ENCODE measurements around the gene TAF1C. TPM values are rescaled to one million over a fixed set of nuclear protein-coding genes. Genes with fewer than 3 reads are reported as not detected.

The TAF1C gene
- total and polyA plus RNA-seq, 2 experiments from 2014 or later, result 37.2 to 57.4 TPM

DNA sequence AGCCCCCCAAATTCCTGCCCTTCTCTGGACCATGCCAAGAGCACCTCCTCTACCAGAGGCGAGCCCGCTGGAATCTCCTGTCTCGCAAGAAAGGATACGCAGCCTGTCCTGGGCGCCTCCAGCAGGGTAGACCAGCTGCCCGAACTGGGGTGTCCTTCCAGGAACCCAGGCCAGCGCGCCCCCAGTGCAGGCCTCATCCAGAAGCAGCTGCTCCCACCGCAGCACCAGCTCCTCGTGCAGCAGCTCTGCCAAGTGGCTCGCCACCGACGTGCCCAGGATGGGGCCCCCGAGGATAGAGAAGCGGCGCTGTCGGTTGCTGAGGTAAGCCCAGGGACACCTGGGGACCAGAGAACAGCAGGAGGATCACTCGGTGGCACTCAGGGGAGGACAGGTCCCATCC lies 4.8 kb downstream of the TAF1C start:
- no peak for DNase-seq (ENCODE audit: low spot score)
- Mint-ChIP-seq H3K27ac (no peak overlapping the region), H3K9me3 (no peaks in the 10 kb centered on the region), H3K4me3 (no peak overlapping the region), H3K36me3 (ENCODE audit: low read depth) (peaks cover 49% of the 10 kb centered on the region), H3K27me3 (ENCODE audit: insufficient read depth, low read depth, poor library complexity) (peaks cover 9% of the 10 kb centered on the region), H3K4me1 (peaks cover 7% of the 10 kb centered on the region; the same call in 2 of the 3 replicates)
- TF ChIP-seq POLR2AphosphoS5 (IDR thresholded peaks at IDR 0.05; ENCODE audit: low read depth) (no peak), NANOG (IDR thresholded peaks at IDR 0.05; ENCODE audit: borderline replicate concordance) (no peak), JUNB (IDR thresholded peaks at IDR 0.05; ENCODE audit: unreplicated experiment) (no peak), EZH2phosphoT487 (IDR thresholded peaks at IDR 0.05; ENCODE audit: unreplicated experiment) (no peak), EZH2 (IDR thresholded peaks at IDR 0.05; ENCODE audit: low read depth, unreplicated experiment) (no peak), ZNF331 (CRISPR knock-in tag; IDR thresholded peaks at IDR 0.05; ENCODE audit: low read depth) (no peak), STAT1 (IDR thresholded peaks at IDR 0.05; ENCODE audit: unreplicated experiment) (no peak)
- TF ChIP-seq, protein P1, sequence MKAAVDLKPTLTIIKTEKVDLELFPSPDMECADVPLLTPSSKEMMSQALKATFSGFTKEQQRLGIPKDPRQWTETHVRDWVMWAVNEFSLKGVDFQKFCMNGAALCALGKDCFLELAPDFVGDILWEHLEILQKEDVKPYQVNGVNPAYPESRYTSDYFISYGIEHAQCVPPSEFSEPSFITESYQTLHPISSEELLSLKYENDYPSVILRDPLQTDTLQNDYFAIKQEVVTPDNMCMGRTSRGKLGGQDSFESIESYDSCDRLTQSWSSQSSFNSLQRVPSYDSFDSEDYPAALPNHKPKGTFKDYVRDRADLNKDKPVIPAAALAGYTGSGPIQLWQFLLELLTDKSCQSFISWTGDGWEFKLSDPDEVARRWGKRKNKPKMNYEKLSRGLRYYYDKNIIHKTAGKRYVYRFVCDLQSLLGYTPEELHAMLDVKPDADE (IDR thresholded peaks at IDR 0.05), result no peak
- TF ChIP-seq, protein P2, sequence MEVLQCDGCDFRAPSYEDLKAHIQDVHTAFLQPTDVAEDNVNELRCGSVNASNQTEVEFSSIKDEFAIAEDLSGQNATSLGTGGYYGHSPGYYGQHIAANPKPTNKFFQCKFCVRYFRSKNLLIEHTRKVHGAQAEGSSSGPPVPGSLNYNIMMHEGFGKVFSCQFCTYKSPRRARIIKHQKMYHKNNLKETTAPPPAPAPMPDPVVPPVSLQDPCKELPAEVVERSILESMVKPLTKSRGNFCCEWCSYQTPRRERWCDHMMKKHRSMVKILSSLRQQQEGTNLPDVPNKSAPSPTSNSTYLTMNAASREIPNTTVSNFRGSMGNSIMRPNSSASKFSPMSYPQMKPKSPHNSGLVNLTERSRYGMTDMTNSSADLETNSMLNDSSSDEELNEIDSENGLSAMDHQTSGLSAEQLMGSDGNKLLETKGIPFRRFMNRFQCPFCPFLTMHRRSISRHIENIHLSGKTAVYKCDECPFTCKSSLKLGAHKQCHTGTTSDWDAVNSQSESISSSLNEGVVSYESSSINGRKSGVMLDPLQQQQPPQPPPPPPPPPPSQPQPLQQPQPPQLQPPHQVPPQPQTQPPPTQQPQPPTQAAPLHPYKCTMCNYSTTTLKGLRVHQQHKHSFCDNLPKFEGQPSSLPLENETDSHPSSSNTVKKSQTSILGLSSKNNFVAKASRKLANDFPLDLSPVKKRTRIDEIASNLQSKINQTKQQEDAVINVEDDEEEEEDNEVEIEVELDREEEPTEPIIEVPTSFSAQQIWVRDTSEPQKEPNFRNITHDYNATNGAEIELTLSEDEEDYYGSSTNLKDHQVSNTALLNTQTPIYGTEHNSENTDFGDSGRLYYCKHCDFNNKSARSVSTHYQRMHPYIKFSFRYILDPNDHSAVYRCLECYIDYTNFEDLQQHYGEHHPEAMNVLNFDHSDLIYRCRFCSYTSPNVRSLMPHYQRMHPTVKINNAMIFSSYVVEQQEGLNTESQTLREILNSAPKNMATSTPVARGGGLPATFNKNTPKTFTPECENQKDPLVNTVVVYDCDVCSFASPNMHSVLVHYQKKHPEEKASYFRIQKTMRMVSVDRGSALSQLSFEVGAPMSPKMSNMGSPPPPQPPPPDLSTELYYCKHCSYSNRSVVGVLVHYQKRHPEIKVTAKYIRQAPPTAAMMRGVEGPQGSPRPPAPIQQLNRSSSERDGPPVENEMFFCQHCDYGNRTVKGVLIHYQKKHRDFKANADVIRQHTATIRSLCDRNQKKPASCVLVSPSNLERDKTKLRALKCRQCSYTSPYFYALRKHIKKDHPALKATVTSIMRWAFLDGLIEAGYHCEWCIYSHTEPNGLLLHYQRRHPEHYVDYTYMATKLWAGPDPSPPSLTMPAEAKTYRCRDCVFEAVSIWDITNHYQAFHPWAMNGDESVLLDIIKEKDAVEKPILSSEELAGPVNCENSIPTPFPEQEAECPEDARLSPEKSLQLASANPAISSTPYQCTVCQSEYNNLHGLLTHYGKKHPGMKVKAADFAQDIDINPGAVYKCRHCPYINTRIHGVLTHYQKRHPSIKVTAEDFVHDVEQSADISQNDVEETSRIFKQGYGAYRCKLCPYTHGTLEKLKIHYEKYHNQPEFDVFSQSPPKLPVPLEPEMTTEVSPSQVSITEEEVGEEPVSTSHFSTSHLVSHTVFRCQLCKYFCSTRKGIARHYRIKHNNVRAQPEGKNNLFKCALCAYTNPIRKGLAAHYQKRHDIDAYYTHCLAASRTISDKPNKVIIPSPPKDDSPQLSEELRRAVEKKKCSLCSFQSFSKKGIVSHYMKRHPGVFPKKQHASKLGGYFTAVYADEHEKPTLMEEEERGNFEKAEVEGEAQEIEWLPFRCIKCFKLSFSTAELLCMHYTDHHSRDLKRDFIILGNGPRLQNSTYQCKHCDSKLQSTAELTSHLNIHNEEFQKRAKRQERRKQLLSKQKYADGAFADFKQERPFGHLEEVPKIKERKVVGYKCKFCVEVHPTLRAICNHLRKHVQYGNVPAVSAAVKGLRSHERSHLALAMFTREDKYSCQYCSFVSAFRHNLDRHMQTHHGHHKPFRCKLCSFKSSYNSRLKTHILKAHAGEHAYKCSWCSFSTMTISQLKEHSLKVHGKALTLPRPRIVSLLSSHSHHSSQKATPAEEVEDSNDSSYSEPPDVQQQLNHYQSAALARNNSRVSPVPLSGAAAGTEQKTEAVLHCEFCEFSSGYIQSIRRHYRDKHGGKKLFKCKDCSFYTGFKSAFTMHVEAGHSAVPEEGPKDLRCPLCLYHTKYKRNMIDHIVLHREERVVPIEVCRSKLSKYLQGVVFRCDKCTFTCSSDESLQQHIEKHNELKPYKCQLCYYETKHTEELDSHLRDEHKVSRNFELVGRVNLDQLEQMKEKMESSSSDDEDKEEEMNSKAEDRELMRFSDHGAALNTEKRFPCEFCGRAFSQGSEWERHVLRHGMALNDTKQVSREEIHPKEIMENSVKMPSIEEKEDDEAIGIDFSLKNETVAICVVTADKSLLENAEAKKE (CRISPR knock-in tag; IDR thresholded peaks at IDR 0.05), result no peak
- no peaks in the 10 kb centered on the region; the same call in 1 of the 2 replicates for H3K36me3 ChIP-seq (ENCODE audit: insufficient read depth)
- H3F3A ChIP-seq (replicated peaks; ENCODE audit: low read depth), result no peaks in the 10 kb centered on the region
- no peak overlapping the region for H3K4me2 ChIP-seq
- H3K4me3 ChIP-seq, result no peak overlapping the region
- no peak overlapping the region for H3K27ac ChIP-seq (ENCODE audit: low read depth)
- H2AFZ ChIP-seq, result no peak overlapping the region
- H3K27me3 ChIP-seq (ENCODE audit: insufficient read depth), result no peaks in the 10 kb centered on the region
- H3K4me1 ChIP-seq (ENCODE audit: insufficient read depth), result 0 out of 2 replicates have a peak, but pooled peaks cover 6% of the 10 kb centered on the region
- H3K79me2 ChIP-seq (replicated peaks; ENCODE audit: insufficient read depth), result peaks cover 31% of the 10 kb centered on the region
- no peak for ATAC-seq
- H3K9me2 ChIP-seq (ENCODE audit: insufficient read depth), result no peaks in the 10 kb centered on the region
- H4K20me1 ChIP-seq (replicated peaks; ENCODE audit: insufficient read depth), result 0 out of 2 replicates have a peak, but pooled peaks cover 4% of the 10 kb centered on the region

Measured in GM23338 (cell line).